ENCODE results near the gene IPO4.

The IPO4 gene

DNA sequence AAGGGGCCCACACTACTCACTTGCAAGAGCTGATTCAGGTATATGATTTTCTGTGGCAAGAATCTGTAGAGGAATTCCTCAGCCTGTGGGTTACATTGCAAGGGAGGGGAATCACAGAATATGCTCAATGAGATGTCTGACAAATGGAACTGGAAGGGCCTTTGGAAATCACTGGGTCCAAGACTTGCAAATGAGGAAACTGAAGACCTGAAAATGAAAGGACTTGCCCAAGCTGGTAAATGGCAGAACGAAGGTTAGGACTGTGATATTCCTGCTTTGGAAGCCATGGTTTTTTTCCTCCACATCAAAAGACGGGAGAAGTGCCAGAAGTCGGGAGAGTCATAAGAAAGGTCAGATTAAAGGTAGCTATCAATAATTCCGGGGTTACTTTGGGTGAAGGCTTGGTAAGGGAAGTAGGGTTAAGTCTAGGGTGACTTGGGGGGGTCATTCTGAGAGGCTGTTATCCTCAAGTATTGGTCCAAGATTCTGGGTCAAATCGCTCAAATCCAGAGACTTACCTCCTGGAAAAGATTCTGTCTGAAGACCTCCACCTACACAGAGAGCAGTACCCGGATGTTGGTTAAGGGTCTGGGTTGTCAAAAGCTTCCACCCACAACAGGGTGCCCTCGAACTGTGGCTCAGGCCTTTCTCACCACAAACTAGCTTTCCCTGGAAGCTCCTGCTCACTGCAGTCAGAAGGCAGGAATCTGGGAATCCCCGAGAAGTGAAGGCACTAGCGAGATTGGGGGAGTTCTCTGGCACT, 42.7 kb downstream of the IPO4 start:
- Histone ChIP-seq H3K4me1 (ENCODE audit: control insufficient read depth, insufficient read depth, low read length, unreplicated experiment) (peaks cover 37% of the 10 kb centered on the region), H3K36me3 (ENCODE audit: insufficient read depth, low read length) (peaks cover 26% of the 10 kb centered on the region), H2AFZ (ENCODE audit: low read length, unreplicated experiment) (peak overlapping the region; percentile 48), H3K4me3 (ENCODE audit: low read depth, low read length) (peak overlapping the region; percentile 92), H3K27me3 (ENCODE audit: insufficient read depth, low read length) (no peaks in the 10 kb centered on the region), H3K27ac (ENCODE audit: low read depth, low read length) (peak overlapping the region; percentile 86), H3K79me2 (ENCODE audit: control insufficient read depth, insufficient read depth, low read length, unreplicated experiment) (peaks cover 57% of the 10 kb centered on the region)

DNA sequence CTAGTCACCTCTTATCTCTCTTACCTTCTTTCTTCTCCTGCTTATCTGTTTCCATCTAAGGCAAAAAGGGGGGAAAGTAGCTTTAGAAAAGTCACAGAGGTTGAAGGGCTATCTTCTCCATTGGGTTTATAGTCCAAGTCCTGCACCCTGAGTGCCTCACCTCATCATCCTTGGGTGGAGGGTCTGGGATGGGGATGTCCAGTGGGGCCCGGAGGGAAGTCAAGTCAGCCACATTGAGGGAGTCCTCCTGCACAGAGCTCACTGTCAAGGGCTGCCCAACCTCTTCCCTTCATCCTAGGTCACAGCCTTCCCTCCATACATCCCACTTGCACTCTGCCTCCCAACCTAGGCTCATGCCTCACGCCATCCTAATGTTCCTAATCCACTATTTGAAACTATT, 43.4 kb downstream of the IPO4 start:
- Histone ChIP-seq H3K36me3 (ENCODE audit: insufficient read depth, low read length) (peaks cover 26% of the 10 kb centered on the region), H3K27ac (ENCODE audit: low read depth, low read length) (peak overlapping the region; percentile 86), H3K4me1 (ENCODE audit: control insufficient read depth, insufficient read depth, low read length, unreplicated experiment) (peaks cover 37% of the 10 kb centered on the region), H3K79me2 (ENCODE audit: control insufficient read depth, insufficient read depth, low read length, unreplicated experiment) (peaks cover 61% of the 10 kb centered on the region), H2AFZ (ENCODE audit: low read length, unreplicated experiment) (no peak overlapping the region), H3K27me3 (ENCODE audit: insufficient read depth, low read length) (no peaks in the 10 kb centered on the region), H3K4me3 (ENCODE audit: low read depth, low read length) (peak overlapping the region; percentile 92)

DNA sequence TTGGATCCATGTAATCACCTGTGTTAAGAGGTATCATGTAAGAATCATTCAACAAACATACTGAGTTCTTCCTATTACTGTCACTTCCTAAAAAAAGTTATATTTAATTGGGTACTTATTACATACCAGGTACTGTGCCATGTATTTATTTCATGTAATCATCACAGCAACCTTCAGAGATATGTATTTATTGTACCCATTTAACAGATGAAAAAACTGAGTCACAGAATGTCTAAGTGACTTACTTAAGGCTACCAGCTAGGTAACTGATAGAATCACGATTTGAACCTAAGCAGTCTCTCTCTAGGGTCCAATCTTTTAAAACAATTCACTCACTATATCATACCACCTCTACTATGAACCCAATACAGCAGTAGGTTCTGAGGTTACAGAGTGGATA, 44.2 kb downstream of the IPO4 start:
- H2AFZ ChIP-seq (ENCODE audit: low read length, unreplicated experiment): no peak overlapping the region
- H3K4me3 ChIP-seq (ENCODE audit: low read depth, low read length): peak overlapping the region; percentile 92
- H3K4me1 ChIP-seq (ENCODE audit: control insufficient read depth, insufficient read depth, low read length, unreplicated experiment): peaks cover 41% of the 10 kb centered on the region
- peaks cover 23% of the 10 kb centered on the region for H3K36me3 ChIP-seq (ENCODE audit: insufficient read depth, low read length)
- no peaks in the 10 kb centered on the region for H3K27me3 ChIP-seq (ENCODE audit: insufficient read depth, low read length)
- peaks cover 59% of the 10 kb centered on the region for H3K79me2 ChIP-seq (ENCODE audit: control insufficient read depth, insufficient read depth, low read length, unreplicated experiment)
- peak overlapping the region; percentile 68; the same call in 1 of the 2 replicates for H3K27ac ChIP-seq (ENCODE audit: low read depth, low read length)

DNA sequence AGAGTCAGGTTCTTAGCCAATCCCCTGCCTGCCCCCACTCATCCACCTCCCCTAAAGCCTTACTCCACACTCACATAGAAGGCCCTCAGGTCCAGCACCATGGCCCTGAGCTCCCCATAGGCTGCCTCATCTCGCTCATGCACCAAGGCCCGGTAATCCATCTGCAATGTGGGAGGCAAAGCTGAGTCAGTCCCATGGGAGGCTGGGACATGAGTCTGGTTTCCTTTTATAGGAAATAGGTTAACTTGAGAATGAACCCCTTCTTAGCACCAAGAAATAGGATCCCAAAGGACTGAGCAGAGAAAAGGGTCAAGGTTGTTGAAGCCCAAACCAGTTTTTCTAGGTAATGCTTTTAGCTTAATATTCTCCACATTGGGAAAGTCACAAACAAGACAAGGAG, 45.1 kb downstream of the IPO4 start:
- Histone ChIP-seq H3K4me1 (ENCODE audit: control insufficient read depth, insufficient read depth, low read length, unreplicated experiment) (peaks cover 48% of the 10 kb centered on the region), H3K79me2 (ENCODE audit: control insufficient read depth, insufficient read depth, low read length, unreplicated experiment) (peaks cover 60% of the 10 kb centered on the region), H2AFZ (ENCODE audit: low read length, unreplicated experiment) (no peak overlapping the region), H3K27me3 (ENCODE audit: insufficient read depth, low read length) (no peaks in the 10 kb centered on the region), H3K27ac (ENCODE audit: low read depth, low read length) (peak overlapping the region; percentile 68), H3K4me3 (ENCODE audit: low read depth, low read length) (peak overlapping the region; percentile 40), H3K36me3 (ENCODE audit: insufficient read depth, low read length) (peaks cover 26% of the 10 kb centered on the region)

DNA sequence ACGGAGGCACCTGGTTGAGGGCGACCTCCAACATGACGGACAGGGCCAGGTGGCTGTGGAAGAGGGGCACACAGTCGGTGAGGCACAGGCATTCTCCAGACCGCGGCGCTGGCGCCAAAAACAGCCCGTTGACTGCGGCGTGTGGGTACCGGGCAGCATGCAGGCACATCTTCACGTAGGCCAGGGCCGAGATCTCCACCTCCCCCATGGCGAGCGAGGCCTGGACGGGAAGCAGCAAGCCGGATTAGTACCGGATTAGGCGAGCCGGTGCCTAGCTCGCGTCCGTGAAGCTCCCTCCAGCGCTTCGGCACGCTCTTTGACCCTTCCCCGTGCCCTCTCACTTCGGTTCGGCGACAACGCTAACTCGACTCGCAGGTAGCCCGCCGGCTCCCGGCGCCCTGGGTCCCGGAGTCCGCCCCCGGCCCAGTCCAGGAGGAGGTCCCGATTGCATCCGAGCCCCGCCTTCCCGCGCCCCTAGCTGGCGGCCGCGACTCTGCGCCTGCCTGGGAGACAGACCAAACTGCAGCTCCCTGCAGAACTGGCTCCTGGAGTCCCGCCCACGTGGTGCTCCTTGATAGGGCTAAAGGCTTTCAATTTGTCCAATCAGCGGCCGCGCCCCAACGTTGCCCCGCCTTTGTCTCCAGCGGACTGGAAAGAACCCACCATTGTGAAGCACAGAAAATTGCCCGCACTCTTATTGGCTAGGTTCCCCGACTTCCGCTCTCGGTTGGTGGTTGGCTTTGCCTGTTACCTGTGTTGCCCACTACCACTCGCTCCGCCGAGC, 47.3 kb downstream of the IPO4 start, which contains the start of gene EMC9:
Gene EMC9, minus strand, starts transcription at position 495 of the 784 bp plus-strand sequence. Its CDS starts 287 bp downstream, at position 208.
- H3K36me3 ChIP-seq (ENCODE audit: insufficient read depth, low read length): peaks cover 26% of the 10 kb centered on the region
- peak within 1 kb of the TSS; percentile 94 for H3K4me3 ChIP-seq (ENCODE audit: low read depth, low read length)
- H3K27ac ChIP-seq (ENCODE audit: low read depth, low read length): peak within 1 kb of the TSS; percentile 60
- no peaks in the 10 kb centered on the region for H3K27me3 ChIP-seq (ENCODE audit: insufficient read depth, low read length)
- H3K4me1 ChIP-seq (ENCODE audit: control insufficient read depth, insufficient read depth, low read length, unreplicated experiment): peaks cover 60% of the 10 kb centered on the region
- peaks cover 69% of the 10 kb centered on the region for H3K79me2 ChIP-seq (ENCODE audit: control insufficient read depth, insufficient read depth, low read length, unreplicated experiment)
- H2AFZ ChIP-seq (ENCODE audit: low read length, unreplicated experiment): peak within 1 kb of the TSS; percentile 57

DNA sequence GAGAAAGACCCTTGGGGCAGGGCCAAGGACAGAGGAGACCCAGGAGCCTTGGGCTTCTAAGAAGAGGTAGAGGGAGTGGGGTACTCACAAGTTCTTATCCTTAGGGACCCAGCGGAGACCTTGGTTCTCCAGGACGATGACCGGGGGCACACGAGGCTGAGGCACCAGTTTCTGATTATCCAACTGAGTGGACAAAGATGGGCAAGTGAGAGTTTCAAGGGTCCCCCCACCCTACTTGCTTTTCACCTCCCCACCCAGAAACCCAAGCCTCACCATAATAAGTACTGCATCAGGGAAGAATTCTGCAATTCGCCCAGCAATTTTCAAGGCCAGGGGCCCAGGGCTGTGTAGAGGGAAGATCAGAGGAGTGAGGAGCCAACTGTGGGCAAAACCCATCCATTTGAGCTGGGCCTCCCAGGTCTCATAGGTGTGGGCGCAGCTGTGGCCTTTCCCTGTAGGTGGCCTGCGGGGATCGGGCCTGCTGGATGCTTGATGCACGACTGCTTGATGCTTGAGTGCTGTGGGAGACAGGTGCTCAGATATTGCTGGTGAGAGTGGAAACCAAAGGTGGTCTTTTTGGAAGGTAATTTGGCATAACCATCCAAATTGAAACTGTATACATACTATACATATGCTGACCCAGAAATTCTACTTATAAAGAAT, 49.2 kb downstream of the IPO4 start:
- Histone ChIP-seq H2AFZ (ENCODE audit: low read length, unreplicated experiment) (no peak overlapping the region), H3K27me3 (ENCODE audit: insufficient read depth, low read length) (no peaks in the 10 kb centered on the region), H3K27ac (ENCODE audit: low read depth, low read length) (no peak overlapping the region), H3K79me2 (ENCODE audit: control insufficient read depth, insufficient read depth, low read length, unreplicated experiment) (peaks cover 53% of the 10 kb centered on the region), H3K4me1 (ENCODE audit: control insufficient read depth, insufficient read depth, low read length, unreplicated experiment) (peaks cover 48% of the 10 kb centered on the region), H3K36me3 (ENCODE audit: insufficient read depth, low read length) (peaks cover 21% of the 10 kb centered on the region), H3K4me3 (ENCODE audit: low read depth, low read length) (peak overlapping the region; percentile 94)

DNA sequence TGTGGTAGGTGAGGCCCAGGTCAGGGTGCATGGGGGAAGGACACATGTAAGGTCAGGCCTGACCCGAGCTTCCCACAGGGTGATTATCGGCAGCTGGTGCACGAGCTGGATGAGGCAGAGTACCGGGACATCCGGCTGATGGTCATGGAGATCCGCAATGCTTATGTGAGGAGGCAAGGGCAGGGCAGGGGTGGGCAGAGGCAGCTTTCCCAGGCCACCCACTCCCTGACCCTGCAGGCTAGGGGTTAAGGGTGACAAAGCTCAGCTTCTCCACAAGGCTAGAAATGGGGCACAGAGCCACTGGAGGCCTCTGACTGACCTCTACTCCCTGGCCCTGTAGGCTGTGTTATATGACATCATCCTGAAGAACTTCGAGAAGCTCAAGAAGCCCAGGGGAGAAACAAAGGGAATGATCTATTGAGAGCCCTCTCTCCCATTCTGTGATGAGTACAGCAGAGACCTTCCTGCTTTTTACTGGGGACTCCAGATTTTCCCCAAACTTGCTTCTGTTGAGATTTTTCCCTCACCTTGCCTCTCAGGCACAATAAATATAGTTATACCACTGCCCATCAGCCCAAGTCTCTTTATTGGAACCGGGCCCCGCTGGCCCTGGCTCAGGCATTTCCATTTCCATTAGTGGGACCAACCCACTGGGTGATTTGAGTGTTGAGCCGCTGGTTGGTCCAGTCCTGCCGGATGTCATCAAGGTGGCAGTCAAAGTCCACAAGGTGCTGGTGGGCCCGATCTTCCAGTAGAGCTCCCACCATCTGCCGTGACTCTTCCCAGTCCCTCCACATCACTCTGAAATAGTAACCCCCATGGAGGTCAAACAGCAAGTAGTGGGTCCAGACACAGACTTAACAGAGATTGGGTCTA, 50.0 kb downstream of the IPO4 start:
- Histone ChIP-seq H3K27ac (ENCODE audit: low read depth, low read length) (0 out of 2 replicates have a peak overlapping the region, but pooled peaks have one; percentile 9), H3K27me3 (ENCODE audit: insufficient read depth, low read length) (no peaks in the 10 kb centered on the region), H3K36me3 (ENCODE audit: insufficient read depth, low read length) (peaks cover 14% of the 10 kb centered on the region), H3K4me3 (ENCODE audit: low read depth, low read length) (peak overlapping the region; percentile 94; the same call in 1 of the 2 replicates), H3K79me2 (ENCODE audit: control insufficient read depth, insufficient read depth, low read length, unreplicated experiment) (peaks cover 46% of the 10 kb centered on the region), H2AFZ (ENCODE audit: low read length, unreplicated experiment) (no peak overlapping the region), H3K4me1 (ENCODE audit: control insufficient read depth, insufficient read depth, low read length, unreplicated experiment) (peaks cover 40% of the 10 kb centered on the region)

DNA sequence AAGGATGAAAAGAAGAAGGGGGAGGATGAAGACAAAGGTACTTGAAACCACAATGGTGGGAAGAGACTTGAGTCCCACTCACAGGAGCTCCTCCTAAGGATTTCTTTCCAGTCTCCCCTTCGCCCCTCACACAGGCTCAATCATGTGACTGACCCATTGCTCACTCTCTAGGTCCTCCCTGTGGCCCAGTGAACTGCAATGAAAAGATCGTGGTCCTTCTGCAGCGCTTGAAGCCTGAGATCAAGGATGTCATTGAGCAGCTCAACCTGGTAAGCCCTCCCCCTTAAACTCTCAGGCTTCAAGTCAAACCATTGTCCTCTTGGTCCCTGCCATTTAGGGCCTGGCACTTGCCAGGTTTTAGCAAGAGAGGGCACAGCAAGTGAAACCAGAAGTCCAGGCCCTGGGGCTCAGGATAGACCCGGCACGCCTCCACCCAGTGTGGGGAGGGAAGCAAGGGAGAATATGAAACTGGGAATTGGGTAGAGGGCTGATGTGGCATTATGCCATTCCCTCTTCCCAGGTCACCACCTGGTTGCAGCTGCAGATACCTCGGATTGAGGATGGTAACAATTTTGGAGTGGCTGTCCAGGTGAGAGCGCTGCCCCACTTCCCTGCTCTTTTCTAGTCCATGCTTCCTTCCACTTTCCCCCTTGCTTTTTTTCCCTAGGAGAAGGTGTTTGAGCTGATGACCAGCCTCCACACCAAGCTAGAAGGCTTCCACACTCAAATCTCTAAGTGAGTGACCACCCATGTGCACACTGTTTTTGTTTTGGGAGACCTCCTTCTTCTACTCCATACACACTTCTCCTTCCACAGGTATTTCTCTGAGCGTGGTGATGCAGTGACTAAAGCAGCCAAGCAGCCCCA, 50.9 kb downstream of the IPO4 start:
- H3K36me3 ChIP-seq (ENCODE audit: insufficient read depth, low read length): peaks cover 9% of the 10 kb centered on the region; the same call in 1 of the 2 replicates
- peak overlapping the region; percentile 93 for H3K4me3 ChIP-seq (ENCODE audit: low read depth, low read length)
- peaks cover 31% of the 10 kb centered on the region for H3K4me1 ChIP-seq (ENCODE audit: control insufficient read depth, insufficient read depth, low read length, unreplicated experiment)
- no peaks in the 10 kb centered on the region for H3K27me3 ChIP-seq (ENCODE audit: insufficient read depth, low read length)
- H2AFZ ChIP-seq (ENCODE audit: low read length, unreplicated experiment): no peak overlapping the region
- H3K27ac ChIP-seq (ENCODE audit: low read depth, low read length): no peak overlapping the region
- peaks cover 46% of the 10 kb centered on the region for H3K79me2 ChIP-seq (ENCODE audit: control insufficient read depth, insufficient read depth, low read length, unreplicated experiment)

All from ACC112 (cell line).